Non-pigmented ciliary epithelial cell (primary cell): ENCODE measurements around the gene CHERP.
"Not testable (repeated sequence)": the region's sequence is repeated elsewhere in the genome, so short reads cannot be mapped to it uniquely, and the experiment has no call there.

Experiments
- DNase-seq: peaks from one replicate; pipeline ENCODE4 v3.0.0-alpha.2; 2010; ENCODE audit warnings: low read depth

Gene CHERP

GRCh38 chr19:16543734-16544133, 1.5 kb upstream of the CHERP start:
- not testable (repeated sequence) for DNase-seq

GRCh38 chr19:16542910-16543472, 754 bp upstream of the CHERP start:
- no peak for DNase-seq

DNA sequence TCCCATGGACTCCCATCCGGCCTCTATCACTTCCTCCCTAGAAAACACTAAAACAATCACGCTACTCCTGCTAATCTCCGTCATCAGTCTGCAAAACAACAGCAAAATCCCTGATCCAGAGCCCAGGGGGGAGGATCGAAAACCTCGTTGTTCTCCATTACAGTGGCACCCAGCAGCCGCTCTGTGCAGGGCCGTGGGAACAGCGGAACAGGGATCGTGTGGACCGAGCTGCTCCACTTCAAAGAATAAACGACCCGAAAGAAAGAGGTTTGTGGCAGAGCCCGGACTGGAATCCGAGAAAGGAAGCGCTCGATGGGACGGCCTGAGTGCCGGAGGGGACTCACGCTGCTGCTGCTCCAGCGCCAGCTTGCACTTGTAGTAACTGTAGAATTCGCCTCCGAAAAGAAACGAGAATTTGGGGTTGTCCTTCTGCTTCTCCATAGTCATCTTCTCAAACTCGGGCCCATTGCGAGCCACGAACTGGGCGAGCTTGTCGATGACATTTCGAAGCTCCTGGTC, 652 bp downstream of the CHERP start:
- no peak for DNase-seq

DNA sequence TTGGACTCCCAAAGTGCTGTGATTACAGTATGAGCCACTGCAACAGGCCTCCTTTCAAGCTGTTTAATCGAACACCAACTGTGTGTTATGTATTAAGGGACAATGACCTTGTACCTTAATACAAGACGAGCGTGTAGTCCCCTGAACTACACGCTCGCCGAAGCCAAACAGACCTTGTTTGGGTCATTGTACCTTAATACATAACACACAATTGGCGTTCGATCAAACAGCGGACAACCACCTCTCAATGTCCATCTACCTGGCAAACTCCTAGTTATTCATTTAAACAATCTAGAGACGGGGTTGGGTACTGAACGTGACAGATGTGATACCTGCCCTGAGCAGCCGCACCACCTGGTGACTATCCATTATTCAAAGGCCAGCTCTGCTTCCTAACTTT, 1.3 kb downstream of the CHERP start:
- DNase-seq, result no peak

GRCh38 chr19:16537111-16537510, 5.1 kb downstream of the CHERP start:
- no peak for DNase-seq

GRCh38 chr19:16536130-16536529, 6.1 kb downstream of the CHERP start:
- no peak for DNase-seq

GRCh38 chr19:16535381-16535780, 6.9 kb downstream of the CHERP start:
- DNase-seq, result no peak

- no peak for DNase-seq
Observed at GRCh38 chr19:16532440-16533234, 9.6 kb downstream of the CHERP start.

- no peak for DNase-seq
Observed at GRCh38 chr19:16531380-16531669, 10.9 kb downstream of the CHERP start.

DNA sequence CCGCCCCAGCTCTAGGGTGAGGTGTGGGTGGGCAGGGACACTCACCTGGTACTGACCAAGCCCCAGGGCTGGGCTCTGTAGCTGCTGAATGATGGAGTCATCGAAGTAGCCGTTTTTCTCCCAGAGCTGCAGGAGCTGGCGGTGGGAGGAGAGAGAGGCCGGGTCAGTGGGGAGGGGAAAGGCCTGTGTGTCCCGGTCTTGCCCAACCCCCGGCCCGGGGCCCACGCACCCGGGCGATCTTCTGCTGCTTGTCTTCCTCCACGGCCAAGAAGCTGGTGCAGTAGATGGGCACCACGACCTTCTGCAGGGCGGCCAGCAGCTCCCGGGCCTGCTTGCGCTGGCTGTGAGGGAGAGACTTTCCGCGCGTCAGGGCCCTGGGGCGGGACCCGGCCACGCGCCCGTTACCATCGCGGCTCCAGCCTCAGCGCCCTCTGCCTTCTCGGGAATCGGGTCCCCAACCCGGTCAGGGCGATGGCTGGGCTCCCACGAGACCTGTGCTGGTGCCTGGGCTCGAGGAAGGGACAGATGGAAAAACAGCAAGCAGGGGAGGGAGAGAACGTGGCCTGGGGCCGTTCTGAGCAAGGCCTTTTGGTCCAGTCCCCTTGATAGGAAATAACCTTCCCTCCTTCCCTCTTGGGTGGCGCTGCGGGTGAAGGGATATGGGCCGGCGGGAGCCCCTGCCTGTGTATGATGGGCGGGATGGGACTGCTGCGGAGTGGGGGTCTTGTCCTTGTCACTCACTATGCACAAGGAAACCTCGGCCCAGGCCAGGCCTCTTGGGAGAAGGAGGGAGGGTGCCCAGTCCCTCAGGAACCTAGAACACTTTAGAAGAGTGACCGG, 11.5 kb downstream of the CHERP start:
- no peak for DNase-seq

DNA sequence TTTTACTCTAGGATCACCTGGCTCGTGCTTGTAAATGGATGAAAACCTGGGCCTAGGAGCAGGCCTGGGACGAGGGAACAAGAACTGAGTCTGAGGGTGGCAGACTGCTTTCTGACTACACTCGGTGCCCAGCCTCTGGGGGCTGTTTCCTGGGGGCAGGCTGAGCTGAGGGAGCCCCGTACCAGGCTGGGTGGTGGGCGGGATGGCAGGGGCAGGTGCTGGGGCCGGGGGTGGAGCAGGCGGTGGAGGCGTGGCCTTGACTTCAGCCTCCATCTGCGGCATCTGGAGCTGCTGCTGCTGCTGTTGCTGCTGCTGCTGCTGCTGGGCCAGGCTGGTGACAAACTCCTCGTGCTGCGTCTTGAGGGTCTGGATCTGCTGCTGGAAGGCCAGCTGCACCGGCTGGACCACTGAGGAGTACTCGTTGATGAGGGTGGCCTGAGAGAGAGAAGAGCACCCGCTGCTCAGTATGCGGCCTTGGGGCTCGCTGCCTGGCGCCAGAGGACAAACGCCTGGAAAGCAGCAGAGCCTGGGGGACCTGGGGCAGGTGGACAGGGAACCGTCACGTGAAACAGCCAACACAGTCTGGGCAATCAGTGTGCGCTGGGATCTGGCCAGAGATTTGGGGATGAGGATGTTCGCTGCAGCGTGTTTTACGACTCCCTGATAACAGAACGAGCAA, 12.6 kb downstream of the CHERP start:
- no peak for DNase-seq

DNA sequence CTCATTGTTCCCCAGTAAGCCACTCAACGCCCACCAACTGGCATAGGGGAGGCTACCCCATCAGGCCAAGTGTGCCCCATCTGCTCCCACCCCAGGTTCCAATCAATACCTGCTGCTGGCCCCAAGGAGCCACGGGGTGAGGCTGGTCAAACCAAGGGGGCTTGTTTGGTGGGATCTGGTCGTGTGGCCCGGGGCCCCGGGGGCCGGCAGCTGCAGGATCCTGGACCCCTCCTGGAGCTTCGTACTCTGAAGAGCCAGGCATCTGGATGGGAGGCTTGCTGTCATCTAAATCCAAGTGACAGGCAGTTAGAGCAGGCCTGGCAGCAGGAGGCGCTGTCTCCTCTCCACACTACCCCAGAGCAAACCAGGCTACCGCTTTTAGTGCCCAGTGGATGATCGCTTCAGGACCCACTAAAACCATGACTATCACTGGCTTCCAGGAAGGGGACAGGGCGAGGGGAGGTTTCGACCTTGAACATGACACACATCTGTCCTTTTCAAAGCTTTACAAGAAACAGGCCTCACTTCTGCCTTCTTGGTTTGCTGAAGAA, 14.2 kb downstream of the CHERP start:
- DNase-seq, result no peak

- no peak for DNase-seq
Observed at GRCh38 chr19:16527334-16527935, 14.8 kb downstream of the CHERP start.

DNA sequence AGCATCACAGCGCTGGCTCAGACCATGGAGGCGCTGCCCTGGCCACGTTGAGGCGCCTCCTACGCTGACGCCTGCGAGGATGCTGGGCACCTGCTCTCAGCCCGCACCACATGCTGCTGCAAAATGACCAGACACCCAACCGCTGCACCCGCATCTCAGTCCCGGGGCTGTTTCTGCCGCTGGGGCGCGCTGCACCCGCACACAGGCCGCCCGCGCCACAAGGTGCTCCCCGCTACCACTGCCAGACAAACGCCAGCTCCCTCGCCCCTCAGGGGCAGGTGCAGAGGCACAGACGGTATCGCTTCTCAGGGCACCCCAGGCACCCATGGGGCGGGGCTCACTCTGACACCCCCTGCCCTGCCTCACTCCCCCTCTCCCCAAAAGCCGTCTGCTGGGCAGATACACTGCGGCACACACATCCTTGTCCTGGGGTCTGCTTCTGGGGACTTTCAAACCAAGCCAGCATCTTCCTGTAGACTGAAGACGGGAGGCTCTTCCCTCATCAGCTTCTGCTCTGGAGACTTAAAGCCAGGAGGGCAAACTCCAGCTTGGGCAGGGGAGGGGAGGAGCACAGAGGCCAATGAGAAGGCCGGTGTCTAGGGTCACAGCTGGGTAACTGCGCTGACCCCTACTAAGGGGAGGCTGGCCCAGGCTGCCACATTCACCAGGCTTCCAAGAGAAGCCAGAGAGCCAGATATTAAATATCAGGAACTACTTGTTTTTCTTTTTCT, 16.3 kb downstream of the CHERP start:
- no peak for DNase-seq

DNA sequence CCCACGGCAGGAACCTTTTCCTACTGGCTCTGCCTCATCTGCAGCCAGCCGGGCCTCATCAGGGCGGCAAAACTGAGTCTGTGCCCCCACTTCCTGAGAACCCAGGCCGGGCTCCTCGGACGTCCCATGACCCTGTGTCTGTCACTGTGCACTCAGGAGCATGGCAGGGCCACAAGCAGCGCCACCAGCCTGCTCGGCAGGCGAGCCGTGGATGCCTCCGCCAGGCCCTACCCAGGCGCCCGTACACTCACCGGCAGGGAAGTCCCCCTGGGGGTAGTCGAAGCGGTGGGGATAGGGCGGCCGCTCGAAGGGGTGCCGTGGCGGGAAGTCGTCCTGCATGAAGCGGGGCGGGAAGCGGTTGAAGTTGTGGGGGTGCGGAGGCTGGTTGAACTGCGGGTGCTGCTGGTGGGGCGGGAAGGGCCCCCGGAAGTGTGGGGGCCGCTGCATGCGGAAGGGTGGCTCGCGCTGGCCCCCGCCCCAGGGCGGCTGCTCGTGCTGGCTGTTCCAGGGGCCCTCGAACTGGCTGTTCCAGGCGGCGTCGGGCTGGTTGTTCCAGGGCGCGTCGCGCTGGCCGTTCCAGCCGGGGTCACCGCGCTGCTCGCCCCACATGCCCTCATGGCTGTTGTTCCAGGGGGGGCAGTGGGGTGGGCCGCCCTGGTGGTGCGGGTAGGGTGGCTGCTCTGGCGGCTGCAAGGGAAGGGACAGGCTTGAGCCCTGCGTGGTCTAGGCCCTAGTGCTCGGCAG, 17.1 kb downstream of the CHERP start:
- no peak for DNase-seq

GRCh38 chr19:16522559-16523377, 19.5 kb downstream of the CHERP start:
- DNase-seq, result no peak

GRCh38 chr19:16521715-16522289, 20.4 kb downstream of the CHERP start:
- DNase-seq, result no peak

- DNase-seq, result no peak
Observed at GRCh38 chr19:16520986-16521624, 21.1 kb downstream of the CHERP start.
